Measurements from ENCODE around the gene INS. TPM values are rescaled to one million over a fixed set of nuclear protein-coding genes. Genes with fewer than 3 reads are reported as not detected.

The INS gene
- total and polyA plus RNA-seq, 2 of the 13 experiments (the other 11 are each of a cell fraction or from before 2014, with no cell fraction given), result not detected

GRCh38 chr11:2122222-2122906 lies 38.6 kb downstream of the INS start (continued):
- TF ChIP-seq ZNF660 (CRISPR knock-in tag; IDR thresholded peaks at IDR 0.05; ENCODE audit: borderline replicate concordance, low read depth) (no peak), ZFY (CRISPR knock-in tag; IDR thresholded peaks at IDR 0.05) (peak; percentile 72), FOXP1 (IDR thresholded peaks at IDR 0.05) (no peak), FOXP1 (CRISPR knock-in tag; IDR thresholded peaks at IDR 0.05) (no peak), ZNF292 (CRISPR knock-in tag; IDR thresholded peaks at IDR 0.05; ENCODE audit: borderline replicate concordance, low read depth) (peak; percentile 25; the same call in 1 of the 2 replicates), ZBTB49 (CRISPR knock-in tag; IDR thresholded peaks at IDR 0.05; ENCODE audit: borderline replicate concordance) (no peak), ZBTB44 (CRISPR knock-in tag; IDR thresholded peaks at IDR 0.05) (no peak), ZBTB39 (CRISPR knock-in tag; IDR thresholded peaks at IDR 0.05) (no peak), HDAC2 (CRISPR knock-in tag; IDR thresholded peaks at IDR 0.05) (0 out of 2 replicates have a peak, but pooled peaks have one; percentile 27), SOX5 (CRISPR knock-in tag; IDR thresholded peaks at IDR 0.05; ENCODE audit: borderline replicate concordance) (peak; percentile 35; the same call in 1 of the 2 replicates), UBTF (CRISPR knock-in tag; IDR thresholded peaks at IDR 0.05) (peak; percentile 52; the same call in 1 of the 2 replicates), TFAP4 (IDR thresholded peaks at IDR 0.05; ENCODE audit: borderline replicate concordance, low read depth) (peak; percentile 79; the same call in 1 of the 2 replicates), ZNF225 (CRISPR knock-in tag; IDR thresholded peaks at IDR 0.05) (no peak), RARA (CRISPR knock-in tag; IDR thresholded peaks at IDR 0.05) (peak; percentile 32; the same call in 1 of the 2 replicates), MLXIP (CRISPR knock-in tag; IDR thresholded peaks at IDR 0.05; ENCODE audit: borderline replicate concordance) (no peak), GATAD2A (CRISPR knock-in tag; IDR thresholded peaks at IDR 0.05) (0 out of 2 replicates have a peak, but pooled peaks have one; percentile 10), ZMYM2 (CRISPR knock-in tag; IDR thresholded peaks at IDR 0.05) (no peak)

Data from HepG2 (cell line).